B cell (primary cell): ENCODE results near the gene RETREG1. TPM values are rescaled to one million over a fixed set of nuclear protein-coding genes. Genes with fewer than 3 reads are reported as not detected.

Experiments
- ATAC-seq: fragments of 200-7000 bp; cut with Tn5 transposase; one replicate; pipeline ENCODE4 v1.10.0; 2021; ENCODE audit warnings: low read depth, mild to moderate bottlenecking, moderate number of reproducible peaks, moderate library complexity
- CTCF ChIA-PET: fragments of 350-600 bp; sonication (Branson Sonifier 250); formaldehyde crosslinking; loops from one replicate; lab custom pipeline; 2021; ENCODE audit warnings: antibody characterized with exemption, inconsistent platforms; lab: Charles Lee
- POLR2A ChIA-PET: fragments of 350-600 bp; sonication (Branson Sonifier 250); formaldehyde crosslinking; loops from one replicate; lab custom pipeline; 2021; ENCODE audit warnings: antibody characterized with exemption; lab: Charles Lee
- DNase-seq: peaks from one replicate; pipeline ENCODE4 v3.0.0; 2013
- H2AFZ ChIP-seq: 2 replicates; pipeline ENCODE4 v1.6.1; 2012; ENCODE audit warnings: mild to moderate bottlenecking, low read depth, low read length; ENCODE audit not compliant: insufficient read depth, poor library complexity, severe bottlenecking
- H3K27ac ChIP-seq, 2 donors: 1 replicate in 1 of 2; 2 replicates in 1 of 2; pipeline ENCODE4 v1.5.1; 2012 to 2013; ENCODE audit warnings: low read length in 2 of 2, mild to moderate bottlenecking in 2 of 2, moderate library complexity in 1 of 2
- H3K27me3 ChIP-seq, 4 experiments: fragments of 200-600 bp in 1 of 4; sonication (generic) in 1 of 4; replicated peaks in 1 of 4; 1 replicate in 2 of 4; 2 replicates in 2 of 4; pipeline versions ENCODE4 v1.6.1 to v1.7.0; 2013 to 2016; ENCODE audit warnings: low read length in 3 of 4, mild to moderate bottlenecking in 2 of 4, mixed read lengths in 1 of 4, moderate library complexity in 1 of 4; ENCODE audit not compliant: insufficient read depth in 4 of 4, control insufficient read depth in 3 of 4; ENCODE audit errors: control extremely low read depth in 1 of 4
- H3K36me3 ChIP-seq, 2 experiments: replicated peaks in 1 of 2; 1 replicate in 1 of 2; 2 replicates in 1 of 2; pipeline versions ENCODE4 v1.6.1 to v1.7.1; 2013; ENCODE audit warnings: low read length in 1 of 2; ENCODE audit not compliant: insufficient read depth in 2 of 2, control insufficient read depth in 1 of 2; ENCODE audit errors: control extremely low read depth in 1 of 2, extremely low read depth in 1 of 2
- H3K4me1 ChIP-seq, 2 donors: fragments of 200-600 bp in 1 of 2; sonication (generic) in 1 of 2; 1 replicate in 1 of 2; 2 replicates in 1 of 2; pipeline versions ENCODE4 v1.5.1 to v1.6.1; 2013 to 2017; ENCODE audit warnings: low read length in 2 of 2; ENCODE audit not compliant: control insufficient read depth in 2 of 2, insufficient read depth in 2 of 2
- H3K4me2 ChIP-seq: replicated peaks from 2 replicates; pipeline ENCODE3; 2012; ENCODE audit warnings: mild to moderate bottlenecking, low read depth, low read length; ENCODE audit not compliant: poor library complexity, severe bottlenecking
- H3K4me3 ChIP-seq, 5 experiments: fragments of 200-600 bp in 1 of 5; sonication (generic) in 1 of 5; 1 replicate in 3 of 5; 2 replicates in 2 of 5; pipeline versions ENCODE4 v1.5.1 to v1.7.0; 2011 to 2016; ENCODE audit warnings: low read length in 4 of 5, mild to moderate bottlenecking in 4 of 5, low read depth in 2 of 5, control low read depth in 1 of 5, moderate library complexity in 1 of 5; ENCODE audit not compliant: insufficient read depth in 1 of 5; ENCODE audit errors: control extremely low read depth in 1 of 5, extremely low read depth in 1 of 5
- H3K79me2 ChIP-seq: fragments of 200-600 bp; sonication (generic); one replicate; pipeline ENCODE4 v1.6.0; 2016; ENCODE audit warnings: low read length; ENCODE audit not compliant: control insufficient read depth, insufficient read depth
- H3K9ac ChIP-seq: fragments of 200-600 bp; sonication (generic); 2 replicates; pipeline ENCODE4 v1.6.1; 2017; ENCODE audit warnings: mild to moderate bottlenecking, low read length, moderate library complexity
- H3K9me3 ChIP-seq, 3 donors: one replicate each; pipeline versions ENCODE4 v1.6.1 to v1.7.1; 2013; ENCODE audit warnings: low read length in 2 of 3; ENCODE audit not compliant: control insufficient read depth in 2 of 3, insufficient read depth in 1 of 3; ENCODE audit errors: control extremely low read depth in 1 of 3
- H4K20me1 ChIP-seq: 2 replicates; pipeline ENCODE4 v1.6.0; 2012; ENCODE audit warnings: mild to moderate bottlenecking, low read length; ENCODE audit not compliant: insufficient read depth, control insufficient read depth, poor library complexity, severe bottlenecking
- H3K27ac Mint-ChIP-seq: one replicate; pipeline ENCODE4 v1.8.0; 2021; ENCODE audit warnings: mixed read lengths
- H3K27me3 Mint-ChIP-seq: one replicate; pipeline ENCODE4 v1.8.0; 2021; ENCODE audit warnings: mixed read lengths
- H3K4me1 Mint-ChIP-seq: one replicate; pipeline ENCODE4 v1.8.0; 2021; ENCODE audit warnings: mixed read lengths
- H3K4me3 Mint-ChIP-seq: one replicate; pipeline ENCODE4 v1.8.0; 2021; ENCODE audit warnings: mixed read lengths
- H3K9me3 Mint-ChIP-seq: one replicate; pipeline ENCODE4 v1.8.0; 2022; ENCODE audit warnings: mixed read lengths; ENCODE audit not compliant: insufficient read depth
- EZH2 ChIP-seq: IDR thresholded peaks from 2 replicates; pipeline ENCODE4 v1.6.1; 2012; ENCODE audit warnings: borderline replicate concordance, low read depth, mild to moderate bottlenecking, moderate library complexity, low read length; ENCODE audit not compliant: insufficient read depth, poor library complexity, severe bottlenecking
- WGBS: methylation state at CpG from one replicate; pipeline ENCODE4 v1.1.5; 2013; ENCODE audit warnings: missing lambda C conversion rate; ENCODE audit not compliant: insufficient coverage; 5-methylcytosine and 5-hydroxymethylcytosine counted together
- intact Hi-C: fragments of 100-400 bp; cut with micrococcal nuclease; formaldehyde crosslinking; loops from one replicate; pipeline ENCODE4 v1.10.0; 2022
- polyA plus RNA-seq: library from polyadenylated mRNA; depleted of rRNA; stranded (reverse); fragments of >200 nt; gene quantifications from 2 replicates; pipeline ENCODE4 v1.2.3, GENCODE V29; 2012
- total RNA-seq, 2 donors: library from RNA; stranded (reverse); fragments of 120-200 nt in 1 of 2; gene quantifications; 1 replicate in 1 of 2; 2 replicates in 1 of 2; pipeline versions ENCODE4 v1.2.3 to v1.2.4, GENCODE V29; 2013 to 2022
- TF ChIP-seq, protein P1 (sequence below): fragments of 200-600 bp; IDR thresholded peaks from one replicate; pipeline ENCODE4 v1.8.0; 2022; ENCODE audit warnings: antibody characterized with exemption, mild to moderate bottlenecking

The RETREG1 gene
- total and polyA plus RNA-seq, 2 donors (not counting 1 experiment from before 2014, with no cell fraction given), result 5.1 to 12.9 TPM

DNA sequence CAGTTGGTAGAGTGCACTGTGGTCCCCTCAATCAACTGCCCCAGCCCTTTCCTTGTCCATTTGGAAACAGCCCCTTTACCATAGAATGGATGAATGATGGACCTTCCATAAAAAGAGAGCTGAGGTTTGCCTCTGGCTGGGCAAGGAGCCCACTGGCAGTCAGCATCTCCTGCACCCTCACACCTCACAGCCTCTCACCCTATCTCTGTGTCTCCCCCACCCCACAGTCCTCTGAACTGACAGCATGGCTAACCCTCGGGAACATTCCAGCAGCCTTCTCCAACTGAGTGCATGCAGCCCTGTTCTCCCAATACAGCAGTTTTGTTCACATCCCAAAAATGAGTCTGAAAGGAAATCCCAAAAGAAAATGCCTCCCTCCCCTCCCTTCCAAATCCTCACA lies 51.7 kb downstream of the RETREG1 start:
- Histone ChIP-seq H3K79me2 (no peaks in the 10 kb centered on the region), H3K36me3 (no peaks in the 10 kb centered on the region), H4K20me1 (no peaks in the 10 kb centered on the region), H3K27ac (no peak overlapping the region), H3K9ac (no peak overlapping the region), H3K9me3 (no peaks in the 10 kb centered on the region), H3K4me1 (no peaks in the 10 kb centered on the region), H3K4me2 (no peak overlapping the region), H2AFZ (no peak overlapping the region), H3K4me3 (no peak overlapping the region), H3K27me3 (no peaks in the 10 kb centered on the region)
- H3K9me3 Mint-ChIP-seq, result no peaks in the 10 kb centered on the region
- no peaks in the 10 kb centered on the region for H3K4me1 Mint-ChIP-seq
- DNase-seq (no peak), ATAC-seq (no peak)
- intact Hi-C loops, result no loop called here
- H3K27me3 Mint-ChIP-seq, result peaks cover 4% of the 10 kb centered on the region
- POLR2A ChIA-PET, result no interaction called here
- H3K27ac Mint-ChIP-seq, result no peak overlapping the region
- H3K4me3 Mint-ChIP-seq, result no peak overlapping the region
- CTCF ChIA-PET, result no interaction called here
- TF ChIP-seq EZH2, result no peak
- TF ChIP-seq, protein P1, sequence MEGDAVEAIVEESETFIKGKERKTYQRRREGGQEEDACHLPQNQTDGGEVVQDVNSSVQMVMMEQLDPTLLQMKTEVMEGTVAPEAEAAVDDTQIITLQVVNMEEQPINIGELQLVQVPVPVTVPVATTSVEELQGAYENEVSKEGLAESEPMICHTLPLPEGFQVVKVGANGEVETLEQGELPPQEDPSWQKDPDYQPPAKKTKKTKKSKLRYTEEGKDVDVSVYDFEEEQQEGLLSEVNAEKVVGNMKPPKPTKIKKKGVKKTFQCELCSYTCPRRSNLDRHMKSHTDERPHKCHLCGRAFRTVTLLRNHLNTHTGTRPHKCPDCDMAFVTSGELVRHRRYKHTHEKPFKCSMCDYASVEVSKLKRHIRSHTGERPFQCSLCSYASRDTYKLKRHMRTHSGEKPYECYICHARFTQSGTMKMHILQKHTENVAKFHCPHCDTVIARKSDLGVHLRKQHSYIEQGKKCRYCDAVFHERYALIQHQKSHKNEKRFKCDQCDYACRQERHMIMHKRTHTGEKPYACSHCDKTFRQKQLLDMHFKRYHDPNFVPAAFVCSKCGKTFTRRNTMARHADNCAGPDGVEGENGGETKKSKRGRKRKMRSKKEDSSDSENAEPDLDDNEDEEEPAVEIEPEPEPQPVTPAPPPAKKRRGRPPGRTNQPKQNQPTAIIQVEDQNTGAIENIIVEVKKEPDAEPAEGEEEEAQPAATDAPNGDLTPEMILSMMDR, result no peak
- WGBS, result 95% methylated on average over 1 of the region's 1 CpG

DNA sequence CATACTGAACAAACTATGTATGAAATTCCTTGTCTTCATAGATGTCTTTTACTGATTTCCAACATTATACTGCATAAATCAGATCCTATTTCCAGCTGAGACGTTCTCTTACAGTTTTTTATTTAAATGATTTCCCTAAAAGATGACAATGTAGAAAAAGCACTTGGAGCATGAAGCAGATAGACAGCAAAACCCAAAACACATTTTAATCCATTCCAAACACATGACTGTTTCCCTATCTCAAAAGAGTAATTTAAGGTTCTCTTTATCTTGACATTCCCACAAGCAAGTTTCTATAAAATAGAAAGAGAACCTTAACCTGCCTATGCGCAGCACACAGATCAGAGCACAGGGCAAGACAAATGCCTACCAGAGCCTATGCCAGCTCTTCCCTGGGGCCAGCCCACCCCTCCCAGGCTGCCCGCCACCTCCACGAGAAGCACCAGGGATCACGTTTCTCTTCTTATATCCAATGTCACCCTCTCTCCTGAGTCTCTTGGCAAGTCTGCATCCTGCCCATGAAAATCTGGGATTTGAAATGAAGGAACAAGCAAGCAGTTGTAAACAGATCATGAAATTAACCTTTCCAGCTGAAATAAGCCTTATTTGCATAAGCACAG lies 52.4 kb downstream of the RETREG1 start:
- Histone ChIP-seq H3K4me2 (no peak overlapping the region), H2AFZ (no peak overlapping the region), H3K27me3 (no peaks in the 10 kb centered on the region), H3K4me1 (no peaks in the 10 kb centered on the region), H3K27ac (no peak overlapping the region), H3K36me3 (no peaks in the 10 kb centered on the region), H3K79me2 (no peaks in the 10 kb centered on the region), H3K9ac (no peak overlapping the region), H3K4me3 (no peak overlapping the region), H3K9me3 (no peaks in the 10 kb centered on the region), H4K20me1 (no peaks in the 10 kb centered on the region)
- H3K27me3 Mint-ChIP-seq, result peaks cover 4% of the 10 kb centered on the region
- ChIA-PET POLR2A (no interaction called here), CTCF (no interaction called here)
- no peak for ATAC-seq
- no peaks in the 10 kb centered on the region for H3K9me3 Mint-ChIP-seq
- no peaks in the 10 kb centered on the region for H3K4me1 Mint-ChIP-seq
- intact Hi-C loops, result no loop called here
- TF ChIP-seq, protein P1, result no peak
- TF ChIP-seq EZH2, result no peak
- no peak overlapping the region for H3K4me3 Mint-ChIP-seq
- no peak overlapping the region for H3K27ac Mint-ChIP-seq
- WGBS, result 100% methylated on average over 1 of the region's 5 CpGs
- no peak for DNase-seq
